GM10266 (cell line): ENCODE results near the gene NINJ2.

Source experiments
- DNase-seq: peaks from one replicate; pipeline ENCODE4 v3.0.0; 2012; ENCODE audit errors: extremely low spot score
- CTCF ChIP-seq: IDR thresholded peaks from 2 replicates; pipeline ENCODE4 v1.5.1; 2012; ENCODE audit warnings: mild to moderate bottlenecking, low read depth; ENCODE audit not compliant: control insufficient read depth, insufficient read depth; ENCODE audit errors: missing control alignments

Gene NINJ2

GRCh38 chr12:627863-628741, 35.1 kb downstream of the NINJ2 start:
- no peak for TF ChIP-seq CTCF
- DNase-seq, result no peak

- DNase-seq, result no peak
- TF ChIP-seq CTCF, result no peak
Observed at GRCh38 chr12:627285-627684, 36.0 kb downstream of the NINJ2 start.

GRCh38 chr12:625998-626397, 37.2 kb downstream of the NINJ2 start:
- no peak for TF ChIP-seq CTCF
- no peak for DNase-seq

- no peak for TF ChIP-seq CTCF
- DNase-seq, result no peak
Observed at GRCh38 chr12:623865-624372, 39.3 kb downstream of the NINJ2 start.

- DNase-seq, result no peak
- TF ChIP-seq CTCF, result no peak
Observed at GRCh38 chr12:623172-623864, 39.9 kb downstream of the NINJ2 start.

- no peak for TF ChIP-seq CTCF
- DNase-seq, result peak; percentile 59
Observed at GRCh38 chr12:622416-622815, 40.8 kb downstream of the NINJ2 start.

GRCh38 chr12:619346-619745, 43.9 kb downstream of the NINJ2 start:
- DNase-seq, result no peak
- no peak for TF ChIP-seq CTCF
